Panc1 (cell line): ENCODE measurements around the gene SCN8A. TPM values are rescaled to one million over a fixed set of nuclear protein-coding genes. Genes with fewer than 3 reads are reported as not detected.
A peak's percentile ranks its signal among the peaks of the same experiment; 100 is the strongest.

Experiments
- ATAC-seq: fragments of 200-7000 bp; cut with Tn5 transposase; 2 replicates; pipeline ENCODE4 v1.9.1; 2020; ENCODE audit warnings: mild to moderate bottlenecking, moderate library complexity
- BruUV-seq: library from RNA; stranded (reverse); fragments of 400-500 nt; replicated peaks from 2 replicates; lab custom pipeline; 2021; lab: Mats Ljungman, UMichigan
- CTCF ChIA-PET: fragments of 300-600 bp; sonication (Branson Sonifier 250); formaldehyde crosslinking; loops from one replicate; lab custom pipeline; 2022; ENCODE audit warnings: antibody characterized with exemption; lab: Charles Lee
- POLR2A ChIA-PET: fragments of 300-600 bp; sonication (Branson Sonifier 250); formaldehyde crosslinking; loops from one replicate; lab custom pipeline; 2022; ENCODE audit warnings: antibody characterized with exemption; lab: Charles Lee
- DNase-seq: peaks from one replicate; pipeline ENCODE4 v3.0.0-alpha.2; 2010; ENCODE audit warnings: low read depth, low spot score
- H3K27ac ChIP-seq: 2 replicates; pipeline ENCODE4 v1.5.1; 2011; ENCODE audit warnings: mild to moderate bottlenecking, low read length, inconsistent platforms
- H3K27me3 ChIP-seq: fragments of 200-500 bp; sonication (Bioruptor generic); 2 replicates; pipeline ENCODE4 v1.6.0; 2014; ENCODE audit warnings: low read length, inconsistent platforms; ENCODE audit not compliant: control insufficient read depth, insufficient read depth
- H3K36me3 ChIP-seq: fragments of 200-500 bp; sonication (Bioruptor generic); 2 replicates; pipeline ENCODE4 v1.5.1; 2014; ENCODE audit warnings: inconsistent platforms, mild to moderate bottlenecking, low read length, moderate library complexity; ENCODE audit not compliant: control insufficient read depth, insufficient read depth
- H3K4me1 ChIP-seq: 2 replicates; pipeline ENCODE4 v1.5.1; 2011; ENCODE audit warnings: inconsistent platforms, mild to moderate bottlenecking, low read length, moderate library complexity; ENCODE audit not compliant: control insufficient read depth, insufficient read depth
- H3K4me3 ChIP-seq, 2 experiments: 2 replicates each; pipeline ENCODE4 v1.5.1; 2011 to 2012; ENCODE audit warnings: low read depth in 2 of 2, low read length in 2 of 2, mild to moderate bottlenecking in 2 of 2, inconsistent platforms in 1 of 2, moderate library complexity in 1 of 2
- H3K9me3 ChIP-seq: fragments of 200-500 bp; sonication (Bioruptor generic); 2 replicates; pipeline ENCODE4 v1.5.1; 2014; ENCODE audit warnings: low read depth, mild to moderate bottlenecking, inconsistent platforms, low read length, moderate library complexity; ENCODE audit not compliant: control insufficient read depth, insufficient read depth
- POLR2AphosphoS5 ChIP-seq: IDR thresholded peaks from 2 replicates; pipeline ENCODE4 v1.6.1; 2012; ENCODE audit warnings: mild to moderate bottlenecking, low read depth, low read length, moderate library complexity
- SIN3A ChIP-seq: IDR thresholded peaks from 2 replicates; pipeline ENCODE4 v1.6.1; 2012; ENCODE audit warnings: low read depth, mild to moderate bottlenecking, low read length, moderate library complexity, borderline replicate concordance; ENCODE audit not compliant: insufficient read depth
- TCF7L2 ChIP-seq: IDR thresholded peaks from 2 replicates; pipeline ENCODE4 v1.6.1; 2011; ENCODE audit warnings: mild to moderate bottlenecking, low read depth, low read length, inconsistent platforms
- in situ Hi-C: cut with HindIII; loops from 2 replicates; pipeline ENCODE4 v1.10.0; 2016; ENCODE audit warnings: low sequenced_read_pairs, low pct_unique_long_range_greater_than_20kb
- intact Hi-C: fragments of 100-400 bp; cut with micrococcal nuclease; formaldehyde crosslinking; loops from one replicate; pipeline ENCODE4 v1.10.0; 2022; ENCODE audit not compliant: unreplicated experiment
- total RNA-seq: library from RNA; stranded (reverse); gene quantifications from one replicate; pipeline ENCODE4 v1.2.1, GENCODE V29; 2021; ENCODE audit not compliant: unreplicated experiment
- TF ChIP-seq, protein P1 (sequence below), 2 experiments: IDR thresholded peaks; 2 replicates each; pipeline ENCODE4 v1.6.1; 2011 to 2012; ENCODE audit warnings: low read depth in 2 of 2, control low read depth in 1 of 2, low read length in 1 of 2, mild to moderate bottlenecking in 1 of 2, moderate library complexity in 1 of 2; ENCODE audit not compliant: insufficient read depth in 1 of 2
- TF ChIP-seq, protein P2 (sequence below): fragments of 450-650 bp; IDR thresholded peaks from 2 replicates; pipeline ENCODE4 v1.5.1; 2017; ENCODE audit warnings: mild to moderate bottlenecking

SCN8A gene
- total RNA-seq, 1 experiment from 2014 or later: 8.6 TPM

DNA sequence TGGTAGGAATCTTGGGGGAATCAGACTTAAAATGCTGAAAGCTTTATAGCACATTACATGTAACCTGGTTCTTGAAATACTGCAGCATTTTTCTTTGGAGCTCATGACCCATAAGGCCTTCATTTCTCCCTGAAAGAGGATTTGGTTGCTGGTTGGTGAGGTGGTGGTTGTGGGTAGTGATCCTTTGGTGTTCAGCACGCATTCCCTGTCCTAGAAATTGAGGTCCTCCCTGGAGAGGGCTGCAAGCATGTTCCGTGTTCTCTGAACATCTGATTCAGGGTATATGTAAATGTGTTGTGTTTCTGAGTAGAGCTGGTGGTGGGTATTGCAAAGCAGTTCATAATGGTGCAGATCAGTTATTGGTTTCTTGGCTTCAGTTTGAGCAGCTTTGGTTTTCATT, 2.0 kb downstream of the SCN8A start:
- POLR2A ChIA-PET: no interaction called here

DNA sequence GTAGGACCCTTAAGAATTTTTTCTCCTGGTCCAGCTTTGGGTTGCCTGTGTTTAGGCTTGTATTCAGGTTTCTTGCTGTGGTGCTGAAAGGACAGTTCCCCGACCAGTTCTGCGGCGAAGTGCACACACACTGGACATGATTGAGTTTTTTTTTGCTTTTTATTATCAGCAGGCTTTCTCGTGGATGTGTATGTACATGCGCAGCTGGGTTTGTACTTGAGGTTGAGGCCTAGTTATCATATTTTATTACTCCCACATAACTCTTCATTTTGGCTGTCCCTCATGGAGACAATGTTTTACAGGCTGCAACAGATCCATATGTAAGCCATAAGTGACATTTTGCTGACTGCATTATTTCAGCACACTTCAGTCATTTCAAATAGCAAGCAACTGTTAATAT, 2.5 kb downstream of the SCN8A start:
- no peaks in the 10 kb centered on the region for H3K36me3 ChIP-seq
- H3K4me1 ChIP-seq: peaks cover 11% of the 10 kb centered on the region
- ATAC-seq (no peak), DNase-seq (no peak)
- in situ Hi-C loops: no loop called here
- H3K4me3 ChIP-seq: no peak overlapping the region
- TF ChIP-seq POLR2AphosphoS5 (no peak), TCF7L2 (no peak)
- TF ChIP-seq, protein P1, sequence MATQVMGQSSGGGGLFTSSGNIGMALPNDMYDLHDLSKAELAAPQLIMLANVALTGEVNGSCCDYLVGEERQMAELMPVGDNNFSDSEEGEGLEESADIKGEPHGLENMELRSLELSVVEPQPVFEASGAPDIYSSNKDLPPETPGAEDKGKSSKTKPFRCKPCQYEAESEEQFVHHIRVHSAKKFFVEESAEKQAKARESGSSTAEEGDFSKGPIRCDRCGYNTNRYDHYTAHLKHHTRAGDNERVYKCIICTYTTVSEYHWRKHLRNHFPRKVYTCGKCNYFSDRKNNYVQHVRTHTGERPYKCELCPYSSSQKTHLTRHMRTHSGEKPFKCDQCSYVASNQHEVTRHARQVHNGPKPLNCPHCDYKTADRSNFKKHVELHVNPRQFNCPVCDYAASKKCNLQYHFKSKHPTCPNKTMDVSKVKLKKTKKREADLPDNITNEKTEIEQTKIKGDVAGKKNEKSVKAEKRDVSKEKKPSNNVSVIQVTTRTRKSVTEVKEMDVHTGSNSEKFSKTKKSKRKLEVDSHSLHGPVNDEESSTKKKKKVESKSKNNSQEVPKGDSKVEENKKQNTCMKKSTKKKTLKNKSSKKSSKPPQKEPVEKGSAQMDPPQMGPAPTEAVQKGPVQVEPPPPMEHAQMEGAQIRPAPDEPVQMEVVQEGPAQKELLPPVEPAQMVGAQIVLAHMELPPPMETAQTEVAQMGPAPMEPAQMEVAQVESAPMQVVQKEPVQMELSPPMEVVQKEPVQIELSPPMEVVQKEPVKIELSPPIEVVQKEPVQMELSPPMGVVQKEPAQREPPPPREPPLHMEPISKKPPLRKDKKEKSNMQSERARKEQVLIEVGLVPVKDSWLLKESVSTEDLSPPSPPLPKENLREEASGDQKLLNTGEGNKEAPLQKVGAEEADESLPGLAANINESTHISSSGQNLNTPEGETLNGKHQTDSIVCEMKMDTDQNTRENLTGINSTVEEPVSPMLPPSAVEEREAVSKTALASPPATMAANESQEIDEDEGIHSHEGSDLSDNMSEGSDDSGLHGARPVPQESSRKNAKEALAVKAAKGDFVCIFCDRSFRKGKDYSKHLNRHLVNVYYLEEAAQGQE (IDR thresholded peaks at IDR 0.05; ENCODE audit: insufficient read depth in 1 of 2, low read depth in 2 of 2, low read length in 1 of 2): peak; percentile 90 to 91
- CTCF ChIA-PET: no interaction called here
- no peak overlapping the region for H3K27ac ChIP-seq
- POLR2A ChIA-PET: interaction anchor here (0.6 kb wide), 1 partner anchor 31 kb away, joined by 3 read pairs; no protein-coding TSS in a partner anchor
- H3K9me3 ChIP-seq: no peaks in the 10 kb centered on the region
- intact Hi-C loops: no loop called here
- TSS peak; percentile 57 for BruUV-seq
- no peaks in the 10 kb centered on the region for H3K27me3 ChIP-seq

More for the DNA sequence above, 2.0 kb downstream of the SCN8A start:
- no peaks in the 10 kb centered on the region for H3K27me3 ChIP-seq
- intact Hi-C loops (no loop called here), in situ Hi-C loops (no loop called here)
- H3K4me1 ChIP-seq: peaks cover 11% of the 10 kb centered on the region
- ATAC-seq (no peak), DNase-seq (no peak)
- H3K4me3 ChIP-seq: no peak overlapping the region
- TF ChIP-seq TCF7L2: no peak
- TF ChIP-seq, protein P2, sequence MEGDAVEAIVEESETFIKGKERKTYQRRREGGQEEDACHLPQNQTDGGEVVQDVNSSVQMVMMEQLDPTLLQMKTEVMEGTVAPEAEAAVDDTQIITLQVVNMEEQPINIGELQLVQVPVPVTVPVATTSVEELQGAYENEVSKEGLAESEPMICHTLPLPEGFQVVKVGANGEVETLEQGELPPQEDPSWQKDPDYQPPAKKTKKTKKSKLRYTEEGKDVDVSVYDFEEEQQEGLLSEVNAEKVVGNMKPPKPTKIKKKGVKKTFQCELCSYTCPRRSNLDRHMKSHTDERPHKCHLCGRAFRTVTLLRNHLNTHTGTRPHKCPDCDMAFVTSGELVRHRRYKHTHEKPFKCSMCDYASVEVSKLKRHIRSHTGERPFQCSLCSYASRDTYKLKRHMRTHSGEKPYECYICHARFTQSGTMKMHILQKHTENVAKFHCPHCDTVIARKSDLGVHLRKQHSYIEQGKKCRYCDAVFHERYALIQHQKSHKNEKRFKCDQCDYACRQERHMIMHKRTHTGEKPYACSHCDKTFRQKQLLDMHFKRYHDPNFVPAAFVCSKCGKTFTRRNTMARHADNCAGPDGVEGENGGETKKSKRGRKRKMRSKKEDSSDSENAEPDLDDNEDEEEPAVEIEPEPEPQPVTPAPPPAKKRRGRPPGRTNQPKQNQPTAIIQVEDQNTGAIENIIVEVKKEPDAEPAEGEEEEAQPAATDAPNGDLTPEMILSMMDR: no peak
- TF ChIP-seq POLR2AphosphoS5: no peak
- TF ChIP-seq SIN3A: no peak
- TF ChIP-seq, protein P1 (IDR thresholded peaks at IDR 0.05; ENCODE audit: insufficient read depth in 1 of 2, low read depth in 2 of 2, low read length in 1 of 2): no peak
- H3K9me3 ChIP-seq: no peaks in the 10 kb centered on the region
- H3K27ac ChIP-seq: no peak overlapping the region
- CTCF ChIA-PET: no interaction called here
- BruUV-seq: no TSS peak
- H3K36me3 ChIP-seq: no peaks in the 10 kb centered on the region
